A549 (cell line): ENCODE measurements around the gene PPP6R1. TPM values are rescaled to one million over a fixed set of nuclear protein-coding genes. Genes with fewer than 3 reads are reported as not detected.

Experiments used
- BHLHE40 ChIP-seq: IDR thresholded peaks from 2 replicates; pipeline ENCODE4 v1.6.1; 2012; ENCODE audit warnings: low read depth, low read length, inconsistent platforms
- CBX2 ChIP-seq: fragments of 200-600 bp; sonication (generic); IDR thresholded peaks from 2 replicates; pipeline ENCODE4 v1.6.1; 2016; ENCODE audit warnings: low read depth, mild to moderate bottlenecking, borderline replicate concordance
- CBX8 ChIP-seq: fragments of 200-600 bp; sonication (generic); IDR thresholded peaks from 2 replicates; pipeline ENCODE4 v1.6.1; 2016
- CHD2 ChIP-seq: fragments of 150-350 bp; IDR thresholded peaks from 2 replicates; pipeline ENCODE4 v1.6.1; 2014; ENCODE audit warnings: low read length; ENCODE audit not compliant: partially characterized antibody
- CHD4 ChIP-seq: fragments of 200-600 bp; sonication (generic); IDR thresholded peaks from 2 replicates; pipeline ENCODE4 v1.6.1; 2016; ENCODE audit warnings: antibody characterized with exemption, mild to moderate bottlenecking, borderline replicate concordance
- CTCF ChIP-seq: fragments of >200 bp; sonication (Bioruptor Twin); formaldehyde crosslinking; IDR thresholded peaks from 3 replicates; pipeline ENCODE4 v1.5.1; 2016
- E2F6 ChIP-seq: IDR thresholded peaks from 2 replicates; pipeline ENCODE4 v1.6.1; 2012; ENCODE audit warnings: low read depth, borderline replicate concordance
- EP300 ChIP-seq, 2 experiments: fragments of >200 bp; sonication (Bioruptor Twin); formaldehyde crosslinking; IDR thresholded peaks; 2 replicates in 1 of 2; 3 replicates in 1 of 2; pipeline ENCODE4 v1.6.1; 2016 to 2017
- ESRRA ChIP-seq: fragments of 150-350 bp; IDR thresholded peaks from 2 replicates; pipeline ENCODE4 v1.6.1; 2014; ENCODE audit warnings: mild to moderate bottlenecking, low read length, borderline replicate concordance
- FOXS1 ChIP-seq: fragments of 250-450 bp; sonication (Bioruptor Pico); IDR thresholded peaks from 2 replicates; pipeline ENCODE4 v1.5.0; 2020; ENCODE audit warnings: mild to moderate bottlenecking, moderate library complexity
- HDAC2 ChIP-seq: fragments of 200-600 bp; sonication (generic); IDR thresholded peaks from 2 replicates; pipeline ENCODE4 v1.6.1; 2016
- HES2 ChIP-seq: fragments of >200 bp; sonication (Bioruptor Twin); formaldehyde crosslinking; IDR thresholded peaks from 2 replicates; pipeline ENCODE4 v1.6.1; 2016
- HOXA7 ChIP-seq: fragments of 250-450 bp; sonication (Bioruptor Pico); IDR thresholded peaks from 2 replicates; pipeline ENCODE4 v1.5.0; 2020; ENCODE audit warnings: mild to moderate bottlenecking, moderate library complexity
- JUN ChIP-seq, 2 experiments: fragments of >200 bp; sonication (Bioruptor Twin); formaldehyde crosslinking; IDR thresholded peaks; 2 replicates in 1 of 2; 3 replicates in 1 of 2; pipeline ENCODE4 v1.6.1; 2016 to 2017
- JUNB ChIP-seq: fragments of >200 bp; sonication (Bioruptor Twin); formaldehyde crosslinking; IDR thresholded peaks from 2 replicates; pipeline ENCODE4 v1.6.1; 2016
- KDM1A ChIP-seq: fragments of 200-600 bp; sonication (generic); IDR thresholded peaks from 2 replicates; pipeline ENCODE4 v1.6.1; 2016; ENCODE audit warnings: low read depth, mild to moderate bottlenecking
- KDM5A ChIP-seq: fragments of 200-600 bp; sonication (generic); IDR thresholded peaks from 2 replicates; pipeline ENCODE4 v1.6.1; 2016; ENCODE audit warnings: antibody characterized with exemption, mild to moderate bottlenecking
- MAFK ChIP-seq: fragments of 450-650 bp; IDR thresholded peaks from 2 replicates; pipeline ENCODE4 v1.6.1; 2014; ENCODE audit not compliant: partially characterized antibody
- MAX ChIP-seq: IDR thresholded peaks from 2 replicates; pipeline ENCODE4 v1.6.1; 2012
- MAZ ChIP-seq: fragments of 150-350 bp; IDR thresholded peaks from 2 replicates; pipeline ENCODE4 v1.6.1; 2014; ENCODE audit warnings: antibody characterized with exemption, low read depth, low read length, borderline replicate concordance
- MYC ChIP-seq: IDR thresholded peaks from 2 replicates; pipeline ENCODE4 v1.6.1; 2012; ENCODE audit warnings: mild to moderate bottlenecking, inconsistent platforms, low read length, improper control_type of control experiment, borderline replicate concordance
- NFE2L2 ChIP-seq: fragments of 150-350 bp; conservative IDR thresholded peaks from 2 replicates; pipeline ENCODE4 v1.6.1; 2014; ENCODE audit warnings: low read length
- NR3C1 ChIP-seq: fragments of >200 bp; sonication (Bioruptor Twin); formaldehyde crosslinking; IDR thresholded peaks from 3 replicates; pipeline ENCODE4 v1.6.1; 2017
- POLR2AphosphoS2 ChIP-seq: conservative IDR thresholded peaks from 2 replicates; pipeline ENCODE4 v1.6.1; 2012; ENCODE audit warnings: low read length, improper control_type of control experiment, inconsistent platforms
- RCOR1 ChIP-seq: fragments of 150-350 bp; IDR thresholded peaks from 2 replicates; pipeline ENCODE4 v1.6.1; 2014; ENCODE audit warnings: antibody characterized with exemption, low read length, low read depth
- REST ChIP-seq: fragments of 200-600 bp; sonication (generic); IDR thresholded peaks from 2 replicates; pipeline ENCODE4 v1.6.1; 2016; ENCODE audit warnings: antibody characterized with exemption, mild to moderate bottlenecking, moderate library complexity
- RFX5 ChIP-seq: fragments of 450-650 bp; IDR thresholded peaks from 2 replicates; pipeline ENCODE4 v1.7.1; 2014; ENCODE audit warnings: antibody characterized with exemption, mild to moderate bottlenecking, moderate library complexity
- RNF2 ChIP-seq: fragments of 200-600 bp; sonication (generic); IDR thresholded peaks from 2 replicates; pipeline ENCODE4 v1.6.1; 2016; ENCODE audit warnings: low read depth, mild to moderate bottlenecking, antibody characterized with exemption, moderate library complexity, borderline replicate concordance
- SMC3 ChIP-seq: fragments of >200 bp; sonication (Bioruptor Twin); formaldehyde crosslinking; IDR thresholded peaks from 3 replicates; pipeline ENCODE4 v1.6.1; 2018; ENCODE audit warnings: inconsistent platforms
- SREBF2 ChIP-seq: fragments of 450-650 bp; IDR thresholded peaks from 2 replicates; pipeline ENCODE4 v1.6.1; 2014; ENCODE audit warnings: mild to moderate bottlenecking, moderate library complexity
- TP53 ChIP-seq: fragments of 250-450 bp; sonication (Bioruptor Pico); IDR thresholded peaks from 2 replicates; pipeline ENCODE4 v1.5.0; 2021; ENCODE audit warnings: mild to moderate bottlenecking, moderate library complexity
- USF2 ChIP-seq: fragments of 450-650 bp; IDR thresholded peaks from 2 replicates; pipeline ENCODE4 v1.6.1; 2014; ENCODE audit warnings: antibody characterized with exemption
- ZC3H11A ChIP-seq: fragments of 450-650 bp; IDR thresholded peaks from 2 replicates; pipeline ENCODE4 v1.6.1; 2014; ENCODE audit warnings: antibody characterized with exemption, mild to moderate bottlenecking
- ZNF302 ChIP-seq: fragments of 250-450 bp; sonication (Bioruptor Pico); IDR thresholded peaks from 2 replicates; pipeline ENCODE4 v1.9.0; 2021; ENCODE audit warnings: inconsistent platforms, mild to moderate bottlenecking, moderate library complexity
- ZSCAN20 ChIP-seq: fragments of 250-450 bp; sonication (Bioruptor Pico); IDR thresholded peaks from 2 replicates; pipeline ENCODE4 v1.8.0; 2022; ENCODE audit warnings: mild to moderate bottlenecking, moderate library complexity
- polyA plus RNA-seq, 4 experiments: library from polyadenylated mRNA; depleted of rRNA in 3 of 4; stranded (reverse); fragments of >200 nt; fragmentation: RNase III in 1 of 4; extraction: RNeasy Plus Mini Kit Qiagen cat#74134 plus additional on column Dnase treatment in 1 of 4; gene quantifications; 2 replicates in 3 of 4; 3 replicates in 1 of 4; pipeline ENCODE4 v1.2.3, GENCODE V29; 2011 to 2017

The PPP6R1 gene
- polyA plus RNA-seq, 2 of the 4 experiments (the other 2 are of a cell fraction) = 42.9 to 78.0 TPM

- TF ChIP-seq JUNB (peak; percentile 96), BHLHE40 (no peak; the same call in 1 of the 2 replicates), ZC3H11A (no peak), REST (no peak), NR3C1 (no peak), HDAC2 (no peak), HES2 (no peak), RCOR1 (no peak), KDM1A (no peak), USF2 (peak; percentile 55; the same call in 1 of the 2 replicates), E2F6 (peak; percentile 87), ESRRA (no peak), POLR2AphosphoS2 (no peak), RFX5 (no peak), MAX (peak; percentile 67), MAZ (no peak), EP300 (IDR thresholded peaks at IDR 0.05) (peak in 1 of 2 experiments; percentile 59; a peak in 2 of 5 replicates), JUN (IDR thresholded peaks at IDR 0.05) (peak; percentile 84 to 87; a peak in 4 of 5 replicates), RNF2 (no peak), SMC3 (peak; percentile 5; the same call in 1 of the 3 replicates), NFE2L2 (no peak), CBX8 (no peak), ZNF302 (CRISPR knock-in tag) (no peak), CBX2 (no peak), ZSCAN20 (no peak), SREBF2 (no peak), FOXS1 (no peak), MAFK (peak; percentile 3), HOXA7 (no peak), CHD2 (no peak), CTCF (no peak), KDM5A (no peak), CHD4 (no peak), TP53 (CRISPR knock-in tag) (peak; percentile 89; the same call in 1 of the 2 replicates), MYC (peak; percentile 68; the same call in 1 of the 2 replicates)
- TF ChIP-seq, all 56 proteins: peak for 20
These were observed 48.9 kb downstream of the PPP6R1 start (continued) for GRCh38 chr19:55209693-55210472.
